Measurements from ENCODE around the gene GINS3. TPM values are rescaled to one million over a fixed set of nuclear protein-coding genes. Genes with fewer than 3 reads are reported as not detected.

Gene GINS3
- total and polyA plus RNA-seq, 10 of the 15 experiments (the other 5 are each of a cell fraction or from before 2014, with no cell fraction given), result 13.6 to 22.4 (median 15.6) TPM

DNA sequence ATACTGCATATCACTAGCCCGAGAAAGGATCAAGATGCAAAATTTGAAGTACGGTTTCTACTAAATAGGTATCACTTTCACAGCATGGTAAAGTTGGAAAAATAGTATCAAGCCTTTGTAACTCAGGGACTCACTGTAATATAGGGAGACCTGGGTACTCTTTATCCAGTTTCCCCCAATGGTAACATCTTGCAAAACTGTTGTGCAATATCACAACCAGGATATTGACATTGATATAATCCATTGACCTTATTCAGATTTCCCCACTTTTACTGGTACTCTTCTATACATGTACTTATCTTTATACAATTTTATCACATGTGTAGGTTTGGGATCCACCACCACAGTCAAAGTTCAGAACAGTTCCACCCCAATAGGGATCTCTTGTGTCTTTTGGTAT lies 20.4 kb upstream of the GINS3 start:
- ChIA-PET CTCF (no interaction called here), POLR2A (no interaction called here), RAD21 (ENCODE audit: unreplicated experiment) (no interaction called here), SMC1A (ENCODE audit: uncharacterized antibody, unreplicated experiment) (interaction anchor here (0.6 kb wide), 1 partner anchor 931 kb away, joined by 3 read pairs; no protein-coding TSS in a partner anchor)
- Histone ChIP-seq H3K4me1 (ENCODE audit: control insufficient read depth, insufficient read depth, low read length) (no peaks in the 10 kb centered on the region), H3K27ac (ENCODE audit: control insufficient read depth, insufficient read depth) (no peak overlapping the region), H2AFZ (ENCODE audit: control insufficient read depth, low read depth, low read length) (no peak overlapping the region), H4K20me1 (ENCODE audit: control insufficient read depth, insufficient read depth) (no peaks in the 10 kb centered on the region), H3K36me3 (ENCODE audit: control insufficient read depth in 2 of 2, insufficient read depth in 2 of 2, low read length in 1 of 2) (no peaks in the 10 kb centered on the region), H3K4me3 (no peak overlapping the region), H3K9ac (ENCODE audit: control insufficient read depth, insufficient read depth, low read length) (no peak overlapping the region), H3K79me2 (ENCODE audit: control insufficient read depth, insufficient read depth, low read length) (no peaks in the 10 kb centered on the region), H3K4me2 (ENCODE audit: control insufficient read depth, insufficient read depth) (no peak overlapping the region), H3K9me3 (replicated peaks; ENCODE audit: control insufficient read depth, insufficient read depth, low read length) (no peaks in the 10 kb centered on the region), H3K27me3 (replicated peaks in 1 of 2; ENCODE audit: control insufficient read depth in 2 of 2, insufficient read depth in 2 of 2, low read length in 1 of 2) (no peaks in the 10 kb centered on the region)
- 55% methylated on average over 2 of the region's 2 CpGs for WGBS (ENCODE audit: insufficient coverage, insufficient replicate concordance, low lambda C conversion rate, missing lambda C conversion rate)
- intact Hi-C loops (cut with micrococcal nuclease; ENCODE audit: unreplicated experiment) (no loop called here), in situ Hi-C loops (cut with MboI) (no loop called here)
- BruUV-seq (replicated peaks), result no TSS peak
- FAIRE-seq, result no peak
- no peak for DNase-seq (ENCODE audit: low read depth, low spot score)
- TF ChIP-seq STAT3 (IDR thresholded peaks at IDR 0.05; ENCODE audit: low read depth, low read length) (no peak), POLR2AphosphoS2 (IDR thresholded peaks at IDR 0.05; ENCODE audit: low read depth, low read length) (no peak), IKZF2 (IDR thresholded peaks at IDR 0.05) (no peak)
- ATAC-seq, result no peak

DNA sequence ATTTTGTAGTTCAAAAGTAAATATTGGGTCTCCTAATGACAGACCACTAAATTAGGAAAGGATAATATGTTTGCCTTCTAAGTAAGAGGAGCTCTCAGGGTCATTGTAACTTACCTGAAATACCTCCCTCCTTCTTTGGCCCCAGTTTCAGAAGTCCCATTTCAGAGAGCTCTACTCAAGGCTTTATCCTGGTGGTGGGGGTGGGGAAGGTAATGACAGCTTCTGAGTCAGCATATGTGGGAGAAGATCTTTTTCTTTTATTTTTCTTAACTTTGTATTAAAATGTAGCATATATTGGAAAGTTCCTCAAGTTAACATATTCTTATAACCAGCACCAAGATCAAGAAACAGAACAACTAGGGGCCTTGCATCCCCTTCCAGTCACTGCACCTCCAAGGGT lies 16.9 kb upstream of the GINS3 start:
- ChIA-PET SMC1A (ENCODE audit: uncharacterized antibody, unreplicated experiment) (no interaction called here), RAD21 (ENCODE audit: unreplicated experiment) (no interaction called here), CTCF (interaction anchor here (0.9 to 1.3 kb wide), 2 partner anchors 26 to 112 kb away, joined by 3 read pairs; no protein-coding TSS in a partner anchor), POLR2A (no interaction called here)
- TF ChIP-seq NR2C1 (IDR thresholded peaks at IDR 0.05) (no peak), KAT2A (conservative IDR thresholded peaks at IDR 0.05; ENCODE audit: control insufficient read depth, low read depth, low read length) (no peak), RUNX3 (IDR thresholded peaks at IDR 0.05; ENCODE audit: low read length) (no peak), SMARCA5 (IDR thresholded peaks at IDR 0.05) (no peak), DPF2 (IDR thresholded peaks at IDR 0.05) (no peak), YY1 (IDR thresholded peaks at IDR 0.05; ENCODE audit: low read depth, low read length) (no peak), JUND (IDR thresholded peaks at IDR 0.05; ENCODE audit: low read depth, low read length) (no peak), NR2C2 (IDR thresholded peaks at IDR 0.05; ENCODE audit: borderline replicate concordance, control insufficient read depth, insufficient read length, low read depth) (no peak), SREBF1 (IDR thresholded peaks at IDR 0.05; ENCODE audit: low read length) (no peak)
- TF ChIP-seq, protein P1, sequence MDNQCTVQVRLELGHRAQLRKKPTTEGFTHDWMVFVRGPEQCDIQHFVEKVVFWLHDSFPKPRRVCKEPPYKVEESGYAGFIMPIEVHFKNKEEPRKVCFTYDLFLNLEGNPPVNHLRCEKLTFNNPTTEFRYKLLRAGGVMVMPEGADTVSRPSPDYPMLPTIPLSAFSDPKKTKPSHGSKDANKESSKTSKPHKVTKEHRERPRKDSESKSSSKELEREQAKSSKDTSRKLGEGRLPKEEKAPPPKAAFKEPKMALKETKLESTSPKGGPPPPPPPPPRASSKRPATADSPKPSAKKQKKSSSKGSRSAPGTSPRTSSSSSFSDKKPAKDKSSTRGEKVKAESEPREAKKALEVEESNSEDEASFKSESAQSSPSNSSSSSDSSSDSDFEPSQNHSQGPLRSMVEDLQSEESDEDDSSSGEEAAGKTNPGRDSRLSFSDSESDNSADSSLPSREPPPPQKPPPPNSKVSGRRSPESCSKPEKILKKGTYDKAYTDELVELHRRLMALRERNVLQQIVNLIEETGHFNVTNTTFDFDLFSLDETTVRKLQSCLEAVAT (IDR thresholded peaks at IDR 0.05), result no peak
- no peak for DNase-seq (ENCODE audit: low read depth, low spot score)
- in situ Hi-C loops (cut with MboI), result no loop called here
- Histone ChIP-seq H4K20me1 (ENCODE audit: control insufficient read depth, insufficient read depth) (no peaks in the 10 kb centered on the region), H2AFZ (ENCODE audit: control insufficient read depth, low read depth, low read length) (no peak overlapping the region), H3K9me3 (replicated peaks; ENCODE audit: control insufficient read depth, insufficient read depth, low read length) (no peaks in the 10 kb centered on the region), H3K36me3 (ENCODE audit: control insufficient read depth in 2 of 2, insufficient read depth in 2 of 2, low read length in 1 of 2) (no peaks in the 10 kb centered on the region), H3K9ac (ENCODE audit: control insufficient read depth, insufficient read depth, low read length) (no peak overlapping the region), H3K27ac (ENCODE audit: control insufficient read depth, insufficient read depth) (no peak overlapping the region), H3K27me3 (replicated peaks in 1 of 2; ENCODE audit: control insufficient read depth in 2 of 2, insufficient read depth in 2 of 2, low read length in 1 of 2) (no peaks in the 10 kb centered on the region), H3K4me2 (ENCODE audit: control insufficient read depth, insufficient read depth) (no peak overlapping the region), H3K79me2 (ENCODE audit: control insufficient read depth, insufficient read depth, low read length) (no peaks in the 10 kb centered on the region), H3K4me3 (no peak overlapping the region), H3K4me1 (ENCODE audit: control insufficient read depth, insufficient read depth, low read length) (no peaks in the 10 kb centered on the region)
- no TSS peak for BruUV-seq (replicated peaks)
- intact Hi-C loops (cut with micrococcal nuclease; ENCODE audit: unreplicated experiment), result no loop called here
- ATAC-seq, result no peak
- FAIRE-seq, result no peak
